Measurements from ENCODE around the gene PRXL2B.
"Not testable (repeated sequence)": the region's sequence is repeated elsewhere in the genome, so short reads cannot be mapped to it uniquely, and the experiment has no call there.

The PRXL2B gene, protein sequence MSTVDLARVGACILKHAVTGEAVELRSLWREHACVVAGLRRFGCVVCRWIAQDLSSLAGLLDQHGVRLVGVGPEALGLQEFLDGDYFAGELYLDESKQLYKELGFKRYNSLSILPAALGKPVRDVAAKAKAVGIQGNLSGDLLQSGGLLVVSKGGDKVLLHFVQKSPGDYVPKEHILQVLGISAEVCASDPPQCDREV

GRCh38 chr1:2586154-2587070, at the start of gene PRXL2B:
Gene PRXL2B (plus strand): TSS chr1:2586777. CDS start chr1:2586886, 109 bp downstream.
- peak; percentile 99 for DNase-seq

DNA sequence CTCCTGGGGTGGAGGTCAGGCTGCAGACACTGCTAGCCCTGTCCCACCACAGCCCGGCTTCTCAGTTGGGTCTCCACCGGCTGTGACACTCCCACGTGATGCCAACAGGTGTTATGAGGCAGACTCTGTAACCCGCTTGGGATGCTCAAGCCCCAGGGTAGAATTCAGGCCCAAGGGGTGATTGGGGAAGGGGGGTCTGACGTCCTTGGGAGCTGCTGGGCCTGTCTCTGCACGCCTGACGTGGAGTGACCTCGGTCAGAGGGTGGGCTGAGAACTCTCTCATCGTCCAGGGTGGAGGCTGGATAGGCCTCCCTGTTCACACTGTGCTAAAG, 48.8 kb upstream of the PRXL2B start:
- no peak for DNase-seq

- DNase-seq: no peak
Observed at GRCh38 chr1:2538376-2538775, 48.2 kb upstream of the PRXL2B start.

- no peak for DNase-seq
Observed at GRCh38 chr1:2538872-2539271, 47.7 kb upstream of the PRXL2B start.

DNA sequence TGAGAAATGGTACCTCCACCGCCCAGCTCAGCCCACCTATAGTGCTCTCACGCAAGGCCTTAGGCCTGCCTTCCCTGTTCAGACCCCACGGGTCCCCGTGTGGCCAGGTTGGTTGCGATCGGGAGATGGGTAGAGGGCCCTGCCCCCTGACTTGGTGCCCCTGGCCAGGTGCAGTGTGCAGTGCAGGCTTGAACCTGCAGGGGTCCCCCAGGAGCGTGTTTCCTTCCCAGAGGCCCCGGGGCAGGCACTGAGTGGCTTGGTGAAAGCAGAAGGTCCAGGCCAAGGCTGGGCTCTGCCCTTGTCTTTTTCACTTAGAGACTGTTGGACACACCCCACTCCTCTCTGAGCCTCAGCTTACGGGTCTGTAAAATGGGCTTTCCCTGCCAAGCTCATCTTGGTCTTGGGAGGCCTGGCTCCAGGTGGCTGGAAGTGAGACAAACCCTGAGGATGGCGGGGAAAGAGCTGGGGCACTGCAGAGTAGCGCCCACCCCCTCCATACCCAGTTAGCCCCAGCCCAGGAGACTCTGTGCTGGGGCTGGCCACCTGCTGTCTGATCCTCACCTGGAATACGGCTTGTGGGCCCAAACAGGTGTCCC, 47.2 kb upstream of the PRXL2B start:
- no peak for DNase-seq

DNA sequence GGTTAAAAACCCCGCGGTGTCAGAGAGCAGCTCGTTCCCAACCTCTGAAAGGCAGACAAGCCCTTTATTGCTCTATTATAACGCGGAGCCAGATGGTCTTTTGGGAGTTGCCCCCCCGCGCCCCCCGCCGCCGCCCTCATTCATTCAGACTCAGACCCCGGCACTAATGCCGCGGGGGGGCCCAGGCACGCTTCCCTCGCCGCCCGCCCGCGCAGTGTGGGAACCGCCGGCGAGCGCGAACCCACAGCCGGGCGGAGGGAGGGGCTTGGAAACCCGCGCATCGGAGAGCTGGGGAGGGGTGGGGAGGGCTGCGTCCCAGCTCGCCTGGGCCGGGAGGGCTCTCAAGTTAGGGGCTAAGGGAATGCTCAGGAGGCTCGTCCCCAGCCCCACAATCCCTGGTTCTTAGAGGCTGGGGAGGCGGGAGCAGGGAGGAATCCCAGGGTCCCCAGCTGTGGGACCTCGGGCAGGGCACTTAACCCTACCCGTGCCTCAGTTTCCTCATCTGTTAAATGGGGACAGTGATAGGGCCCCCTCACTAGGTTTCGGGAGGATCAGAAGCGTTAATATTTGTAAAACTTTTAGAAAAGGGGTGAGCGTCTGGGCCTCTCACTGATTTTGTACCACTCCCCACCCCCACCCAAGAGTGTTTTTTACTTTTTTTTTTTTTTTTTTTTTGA, 45.6 kb upstream of the PRXL2B start:
- DNase-seq: no peak

GRCh38 chr1:2541619-2542245, 44.8 kb upstream of the PRXL2B start:
- no peak for DNase-seq

- DNase-seq: no peak
Observed at GRCh38 chr1:2542246-2542915, 44.2 kb upstream of the PRXL2B start.

DNA sequence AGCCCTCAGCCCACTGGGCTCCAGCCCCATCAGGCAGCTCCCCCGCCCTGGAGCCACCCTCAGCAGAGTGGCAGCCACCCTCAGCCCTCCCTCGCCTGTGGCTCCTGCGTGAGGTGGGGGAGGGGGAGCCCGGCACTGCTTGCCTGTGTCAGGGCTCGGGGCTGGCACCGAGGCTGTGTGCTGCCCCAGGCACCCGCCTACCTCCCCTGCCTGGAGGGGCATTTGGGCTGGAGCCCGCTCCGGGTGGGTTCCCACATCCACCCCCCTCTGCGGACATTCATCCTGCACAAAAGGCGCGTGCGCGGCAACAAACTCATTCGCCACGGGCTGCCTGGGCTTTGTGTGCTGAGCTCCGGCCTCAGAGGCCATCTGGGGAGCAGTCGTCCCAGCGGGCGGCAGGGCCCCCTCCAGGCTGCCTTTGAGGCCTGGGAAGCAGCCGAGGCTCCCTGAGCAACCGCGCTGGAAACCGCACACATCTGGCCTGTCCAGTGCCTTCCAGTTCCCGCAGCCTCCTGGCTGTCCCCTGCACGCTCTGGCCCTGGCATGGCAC, 43.0 kb upstream of the PRXL2B start:
- no peak for DNase-seq

DNA sequence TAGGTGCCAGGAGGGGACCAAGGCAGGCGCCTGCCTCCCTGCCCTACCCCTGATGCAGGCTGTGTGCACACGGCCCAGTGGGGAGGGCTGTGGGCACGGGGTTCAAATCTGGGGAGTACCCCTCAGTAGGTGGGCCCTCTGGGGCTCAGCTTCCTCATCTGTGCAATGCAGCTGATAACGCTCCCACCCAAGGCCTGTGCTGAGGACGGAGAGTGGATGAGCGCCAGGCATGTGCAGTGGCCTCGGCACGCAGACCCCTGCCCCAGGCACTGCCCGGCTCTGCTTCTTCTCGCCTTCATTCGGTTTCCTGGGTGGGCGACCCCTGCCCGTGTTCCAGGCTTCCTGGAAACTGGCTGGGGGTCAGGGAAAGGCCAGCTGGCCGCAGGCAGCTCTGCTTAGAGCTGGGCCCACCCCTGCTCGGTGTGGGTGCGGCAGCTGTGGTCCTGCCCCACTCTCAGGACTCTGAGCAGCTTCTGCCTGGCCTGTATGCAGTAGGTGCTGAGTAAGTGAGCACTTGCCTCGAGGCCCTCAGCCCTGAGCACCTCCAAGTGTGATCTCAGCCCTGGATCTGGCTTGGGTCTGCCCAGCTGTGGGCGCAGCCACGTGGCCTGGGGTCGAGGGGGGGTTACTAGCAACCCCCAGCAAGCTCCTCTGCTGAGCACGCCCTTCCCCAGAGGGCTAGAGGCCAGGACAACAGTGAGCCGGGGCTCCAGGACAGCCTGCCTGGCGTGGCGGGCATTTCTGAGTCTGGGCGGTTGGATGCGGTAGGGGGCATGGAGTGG, 42.3 kb upstream of the PRXL2B start:
- DNase-seq: no peak

DNA sequence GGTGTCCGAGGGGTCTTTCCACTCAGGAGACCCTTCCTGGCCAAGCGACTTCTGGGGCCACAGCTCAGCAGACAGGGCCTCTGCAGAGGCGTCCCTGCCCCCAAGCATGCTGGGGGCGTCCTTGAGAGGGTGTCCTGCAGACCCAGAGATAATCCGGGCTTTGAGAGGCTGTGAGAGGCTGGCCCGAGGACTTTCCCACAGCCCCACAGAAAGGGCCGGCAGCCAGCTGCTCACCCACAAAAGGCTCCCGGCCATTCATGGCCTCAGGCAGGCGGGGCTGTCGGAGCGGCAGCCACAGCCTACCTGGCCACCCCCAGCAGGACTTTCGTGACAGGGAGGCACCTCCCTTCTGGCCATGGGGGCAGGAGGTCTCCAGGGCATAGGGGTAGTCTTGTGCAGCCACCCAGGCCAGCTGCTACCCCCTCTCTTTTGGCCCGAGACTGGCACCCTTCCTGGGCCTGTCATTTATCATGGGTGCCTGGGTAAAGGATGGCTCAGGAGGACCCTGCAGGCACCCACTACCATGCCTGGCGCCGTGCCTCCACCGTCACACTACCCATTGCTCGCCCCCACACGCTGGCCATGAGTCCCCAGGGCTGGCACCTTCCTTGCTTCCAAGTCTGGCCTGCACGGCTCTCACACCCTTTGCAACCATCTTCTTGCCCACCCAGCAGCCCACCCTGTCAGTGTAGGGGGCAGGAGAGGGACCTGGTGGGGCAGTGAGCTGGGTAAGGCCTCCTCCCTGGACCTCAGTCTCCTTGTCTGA, 41.5 kb upstream of the PRXL2B start:
- no peak for DNase-seq

DNA sequence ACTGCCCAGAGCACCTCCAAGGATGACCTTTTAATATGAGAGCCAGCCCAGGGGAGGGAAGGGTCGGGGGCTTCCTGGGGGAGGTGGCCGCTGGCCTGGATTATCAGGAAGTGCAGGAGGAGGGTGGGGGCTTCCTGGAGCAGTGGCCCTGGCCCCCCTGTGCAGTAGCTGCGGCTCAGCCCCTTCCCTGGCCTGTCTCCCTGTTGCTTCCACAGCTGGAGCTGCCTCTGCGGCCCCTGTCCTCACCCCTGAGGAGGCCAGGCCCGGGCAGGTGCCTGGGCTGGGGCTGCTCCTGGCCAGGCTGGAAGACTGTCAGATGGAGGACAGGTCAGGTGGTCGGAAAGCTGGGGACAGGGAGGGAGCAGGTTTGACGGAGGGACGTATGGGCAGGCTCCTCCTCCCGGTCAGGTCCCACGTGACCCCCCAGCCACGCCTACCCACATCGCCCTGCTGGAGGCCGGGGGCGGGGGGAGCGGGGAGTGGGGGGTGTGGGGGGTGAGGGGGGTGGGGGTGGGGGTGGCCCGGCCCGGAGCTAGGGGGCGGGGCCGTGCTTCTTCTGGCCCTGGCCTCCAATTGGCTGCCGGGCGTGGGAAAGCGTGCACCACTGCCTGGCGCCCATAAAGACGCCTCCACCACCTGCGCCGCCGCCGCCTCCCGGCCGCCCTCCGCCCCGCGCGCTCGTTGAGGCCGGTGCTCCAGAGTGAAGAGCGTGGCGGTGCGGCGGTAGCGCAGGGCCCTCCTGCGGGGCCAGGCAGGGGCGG, 40.6 kb upstream of the PRXL2B start:
- peak; percentile 75 for DNase-seq

DNA sequence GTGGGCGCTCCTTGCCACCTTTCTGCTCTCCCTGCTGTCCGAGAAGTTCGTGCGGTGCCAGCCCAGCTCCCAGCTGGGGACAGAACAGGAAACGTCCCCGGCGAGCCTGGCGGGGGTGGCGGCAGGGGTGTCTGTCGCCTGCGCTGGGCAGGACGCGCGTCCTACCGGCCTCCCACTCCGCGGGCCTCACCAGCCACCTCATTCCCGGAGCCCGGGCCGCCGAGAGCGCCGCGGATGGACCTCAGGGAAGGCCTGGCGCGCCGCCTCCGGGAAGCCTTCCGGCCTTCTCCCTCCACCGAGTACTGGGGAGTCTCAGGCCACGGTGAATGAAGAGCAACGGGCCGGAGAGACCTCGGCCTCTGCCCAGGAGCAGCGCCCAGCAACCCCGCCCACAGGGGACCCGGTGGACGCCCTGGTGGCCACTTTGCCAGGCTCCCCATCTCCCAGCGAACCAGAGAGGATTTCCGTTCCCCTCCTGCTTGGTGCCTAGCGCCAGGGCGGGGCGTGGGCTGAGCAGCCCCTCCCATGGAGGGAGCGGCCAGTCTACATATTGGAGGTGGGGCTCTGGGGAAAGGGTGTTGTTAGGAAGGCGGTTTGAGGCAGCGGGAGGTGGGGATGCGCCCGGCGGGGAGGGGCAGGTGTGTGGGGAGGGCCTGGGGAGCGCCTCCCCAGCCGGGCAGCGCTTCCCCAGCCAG, 39.9 kb upstream of the PRXL2B start:
- DNase-seq: peak; percentile 80

DNA sequence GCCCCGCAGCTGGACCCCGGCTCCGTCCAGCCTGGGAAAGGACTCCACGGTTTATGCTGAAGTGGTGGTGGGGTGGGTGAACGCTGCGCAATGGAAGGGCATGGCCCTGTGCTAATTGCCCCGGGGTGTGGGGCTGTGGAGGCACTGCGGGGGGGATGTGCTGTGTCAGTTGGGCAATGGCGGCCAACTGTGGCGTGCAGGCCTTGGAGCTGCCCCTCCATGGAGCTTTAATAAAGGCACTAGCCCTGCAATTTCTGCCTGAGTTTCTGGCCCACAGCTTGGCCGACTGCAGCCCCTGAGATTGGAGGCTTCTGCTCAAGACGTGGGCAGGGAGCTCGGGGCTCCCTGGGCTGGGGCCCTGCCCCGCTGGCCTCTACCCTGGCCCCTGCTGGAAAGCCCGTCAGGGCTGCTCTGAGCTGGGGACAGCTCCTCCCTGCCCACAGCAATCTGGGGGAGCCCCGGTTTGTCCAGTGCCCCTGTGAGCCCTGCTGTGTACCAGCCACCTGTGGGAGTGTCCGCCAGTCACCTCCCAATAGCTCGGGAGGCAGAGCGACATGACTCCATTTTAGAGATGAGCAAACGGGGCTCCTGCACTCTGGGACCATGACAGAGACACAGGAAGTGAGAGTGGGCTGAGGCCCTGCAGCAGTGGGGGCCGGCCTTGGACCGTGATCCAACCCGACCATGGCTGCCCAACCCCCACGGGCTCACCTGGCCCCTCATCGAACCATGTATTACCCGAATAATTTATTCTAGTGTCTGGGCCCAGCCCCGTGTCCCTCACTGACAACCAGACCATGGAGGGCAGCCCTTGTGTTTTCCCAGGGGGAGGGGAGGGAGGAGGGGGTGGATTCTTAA, 39.1 kb upstream of the PRXL2B start:
- DNase-seq: no peak

GRCh38 chr1:2548068-2548589, 38.4 kb upstream of the PRXL2B start:
- peak; percentile 48 for DNase-seq

DNA sequence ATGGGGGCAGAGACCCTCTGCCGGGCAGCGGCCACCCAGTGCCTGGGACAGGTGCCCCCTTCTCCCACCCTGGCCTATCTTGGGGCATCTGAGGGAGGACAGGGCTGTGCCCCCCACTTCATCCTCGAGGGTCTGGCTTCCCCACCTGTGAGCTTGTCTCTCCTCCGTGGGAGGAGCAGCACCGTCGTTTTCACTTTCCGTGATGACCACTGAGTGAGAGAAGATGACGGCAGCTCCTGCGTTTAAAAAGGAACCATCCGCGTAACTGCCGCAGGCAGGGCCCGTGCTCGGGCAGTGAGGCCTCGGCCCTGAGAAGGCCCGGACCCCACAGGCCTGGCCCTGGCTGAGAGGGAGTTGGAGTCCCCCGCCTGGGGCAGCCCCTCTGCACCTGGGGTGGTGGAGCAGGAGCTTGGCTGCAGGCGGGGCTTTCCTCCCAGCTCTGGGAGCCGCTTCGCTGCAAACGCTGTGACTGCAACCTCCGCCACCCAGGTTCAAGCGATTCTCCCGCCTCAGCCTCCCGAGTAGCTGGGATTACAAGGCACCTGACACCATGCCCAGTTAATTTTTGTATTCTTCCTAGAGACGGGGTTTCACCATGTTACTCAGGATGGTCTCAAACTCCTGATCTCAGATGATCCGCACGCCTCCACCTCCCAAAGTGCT, 37.1 kb upstream of the PRXL2B start:
- DNase-seq: not testable (repeated sequence)

DNA sequence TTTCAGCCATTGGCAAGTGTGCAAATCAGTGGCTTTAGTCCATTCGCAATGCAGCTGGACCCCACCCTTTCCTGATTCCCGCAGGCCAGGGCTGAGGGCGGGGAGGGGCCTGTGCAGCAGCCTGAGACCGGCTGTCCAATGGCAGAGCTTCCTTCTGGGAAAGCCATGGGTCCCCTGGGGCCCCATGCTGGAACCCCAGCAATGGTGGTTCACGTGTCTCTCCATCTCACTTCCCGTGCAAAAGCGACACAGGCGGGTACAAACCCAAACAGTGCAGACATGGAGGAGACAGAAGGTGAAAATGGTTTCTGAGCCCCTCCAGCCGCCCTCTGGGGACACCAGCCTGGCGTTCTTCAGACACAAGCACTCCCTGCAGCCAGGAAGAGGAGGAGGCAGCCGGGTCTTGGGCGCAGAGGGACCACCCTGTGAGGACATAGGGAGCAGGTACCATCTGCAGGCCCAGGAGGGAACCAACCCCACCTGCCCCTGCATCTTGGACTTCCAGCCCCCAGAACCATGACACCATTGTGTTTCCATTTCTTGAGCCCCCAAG, 36.2 kb upstream of the PRXL2B start:
- DNase-seq: not testable (repeated sequence)
